Thyroid gland (tissue), 4 donors: ENCODE results near the gene CHP1.
"Not testable (repeated sequence)": the region's sequence is repeated elsewhere in the genome, so short reads cannot be mapped to it uniquely, and the experiment has no call there.

Experiments used
- CTCF ChIP-seq, 6 experiments: fragments of 200-600 bp in 3 of 6; fragments of 450-650 bp in 3 of 6; sonication (generic) in 3 of 6; IDR thresholded peaks; one replicate each; pipeline ENCODE4 v1.5.1; 2016 to 2019; ENCODE audit warnings: antibody characterized with exemption in 6 of 6, mild to moderate bottlenecking in 2 of 6, inconsistent platforms in 1 of 6, moderate library complexity in 1 of 6
- POLR2A ChIP-seq, 2 donors: fragments of 450-650 bp; IDR thresholded peaks; one replicate each; pipeline ENCODE4 v1.6.1; 2017; ENCODE audit warnings: antibody characterized with exemption in 2 of 2, mild to moderate bottlenecking in 2 of 2, moderate library complexity in 1 of 2

DNA sequence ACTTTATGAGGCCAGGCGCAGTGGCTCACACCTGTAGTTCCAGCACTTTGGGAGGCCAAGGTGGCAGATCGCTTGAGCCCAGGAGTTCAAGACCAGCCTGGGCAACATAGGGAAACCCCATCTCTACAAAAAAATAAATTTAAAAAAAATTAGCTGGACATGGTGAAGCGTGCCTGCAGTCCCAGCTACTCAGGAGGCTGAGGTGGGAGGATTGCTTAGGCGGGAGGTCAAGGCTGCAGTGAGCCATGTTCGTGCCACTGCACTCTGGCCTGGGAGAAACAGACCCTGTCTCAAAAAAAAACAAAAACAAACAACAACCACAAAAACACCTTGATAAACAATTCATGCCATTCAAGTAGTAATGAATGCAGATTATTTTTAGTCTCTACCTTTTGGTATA is 4.2 kb downstream of the CHP1 start:
- not testable (repeated sequence) for TF ChIP-seq CTCF, POLR2A (IDR thresholded peaks at IDR 0.05)
